HepG2 (cell line): ENCODE results near the gene C1orf74. TPM values are rescaled to one million over a fixed set of nuclear protein-coding genes. Genes with fewer than 3 reads are reported as not detected.

Experiments
- ATAC-seq: fragments of 200-7000 bp; cut with Tn5 transposase; 3 replicates; pipeline ENCODE4 v1.9.1; 2020; ENCODE audit warnings: mild to moderate bottlenecking, moderate library complexity
- BruUV-seq: library from RNA; stranded (reverse); fragments of 400-500 nt; replicated peaks from 2 replicates; lab custom pipeline; 2021; lab: Mats Ljungman, UMichigan
- CTCF ChIA-PET: fragments of 300-600 bp; formaldehyde crosslinking; extraction: SDS; loops from one replicate; lab custom pipeline; 2021; ENCODE audit warnings: low total read pairs, inconsistent platforms, low intra/inter-chr PET ratio; lab: Yijun Ruan, JAX
- POLR2A ChIA-PET: fragments of 350-600 bp; sonication (Branson Sonifier 250); formaldehyde crosslinking; loops from one replicate; lab custom pipeline; 2020; ENCODE audit warnings: antibody characterized with exemption, inconsistent platforms; lab: Yijun Ruan, JAX
- DNase-seq: peaks from one replicate; pipeline ENCODE4 v3.0.0-alpha.2; 2015; ENCODE audit warnings: low spot score
- FAIRE-seq: peaks from 3 replicates; lab custom pipeline; 2011; peaks lifted over from hg19 to GRCh38; lab: Jason Lieb, UNC
- H2AFZ ChIP-seq: one replicate; pipeline ENCODE4 v1.6.1; 2011; ENCODE audit warnings: low read length, inconsistent platforms
- H3K27ac ChIP-seq: fragments of 300-600 bp; 3 replicates; pipeline ENCODE4 v1.8.0; 2011; ENCODE audit warnings: mixed run types, mild to moderate bottlenecking, mixed read lengths, low read length, inconsistent platforms; ENCODE audit not compliant: insufficient read depth; ENCODE audit errors: extremely low read length
- H3K27me3 ChIP-seq, 2 experiments: fragments of 200-600 bp in 1 of 2; 2 replicates in 1 of 2; 3 replicates in 1 of 2; pipeline versions ENCODE4 v1.6.0 to v1.8.0; 2011; ENCODE audit warnings: low read length in 2 of 2, mild to moderate bottlenecking in 2 of 2, moderate library complexity in 2 of 2, inconsistent platforms in 1 of 2; ENCODE audit not compliant: insufficient read depth in 2 of 2, control insufficient read depth in 1 of 2
- H3K36me3 ChIP-seq, 2 experiments: fragments of 200-600 bp in 1 of 2; replicated peaks in 1 of 2; 2 replicates in 1 of 2; 3 replicates in 1 of 2; pipeline versions ENCODE4 v1.5.1 to v1.8.0; 2011; ENCODE audit warnings: low read length in 2 of 2, inconsistent platforms in 1 of 2; ENCODE audit not compliant: insufficient read depth in 2 of 2, control insufficient read depth in 1 of 2
- H3K4me1 ChIP-seq: 2 replicates; pipeline ENCODE4 v1.5.1; 2012; ENCODE audit warnings: low read length, inconsistent platforms; ENCODE audit not compliant: insufficient read depth
- H3K4me2 ChIP-seq: 2 replicates; pipeline ENCODE4 v1.6.0; 2011; ENCODE audit warnings: low read depth, low read length, inconsistent platforms
- H3K4me3 ChIP-seq, 3 experiments: fragments of 200-600 bp in 1 of 3; sonication (generic), shearing (Covaris generic) in 1 of 3; replicated peaks in 1 of 3; 2 replicates each; pipeline ENCODE4 v1.5.1; 2011 to 2016; ENCODE audit warnings: low read length in 3 of 3, inconsistent platforms in 2 of 3, low read depth in 2 of 3, mild to moderate bottlenecking in 2 of 3, control low read depth in 1 of 3, mixed read lengths in 1 of 3; ENCODE audit not compliant: insufficient read depth in 1 of 3
- H3K79me2 ChIP-seq: one replicate; pipeline ENCODE4 v1.6.1; 2011; ENCODE audit warnings: low read length, inconsistent platforms; ENCODE audit not compliant: insufficient read depth
- H3K9ac ChIP-seq: 2 replicates; pipeline ENCODE4 v1.6.0; 2011; ENCODE audit warnings: mild to moderate bottlenecking, low read depth, low read length, inconsistent platforms; ENCODE audit not compliant: insufficient read depth
- H3K9me3 ChIP-seq: 2 replicates; pipeline ENCODE4 v1.5.1; 2012; ENCODE audit warnings: mild to moderate bottlenecking, low read length
- H4K20me1 ChIP-seq: 2 replicates; pipeline ENCODE4 v1.6.0; 2011; ENCODE audit warnings: inconsistent platforms, mild to moderate bottlenecking, low read length, moderate library complexity; ENCODE audit not compliant: insufficient read depth
- DDIT3 ChIP-seq: sonication (generic); formaldehyde crosslinking; IDR thresholded peaks from 2 replicates; pipeline ENCODE4 v1.4.0; 2020; ENCODE audit warnings: mild to moderate bottlenecking, missing genetic modification reagents
- FOXO1 ChIP-seq: sonication (generic); formaldehyde crosslinking; IDR thresholded peaks from 2 replicates; pipeline ENCODE4 v1.4.0; 2020; ENCODE audit warnings: missing genetic modification reagents
- JARID2 ChIP-seq: sonication (generic); formaldehyde crosslinking; IDR thresholded peaks from 2 replicates; pipeline ENCODE4 v1.8.1; 2023; ENCODE audit warnings: missing genetic modification reagents, inconsistent platforms; ENCODE audit not compliant: insufficient replicate concordance
- NFRKB ChIP-seq: fragments of 450-650 bp; IDR thresholded peaks from 2 replicates; pipeline ENCODE4 v1.6.1; 2017
- PLRG1 ChIP-seq: fragments of 450-650 bp; conservative IDR thresholded peaks from 2 replicates; pipeline ENCODE4 v1.6.1; 2016
- POLR2G ChIP-seq: fragments of 200-400 bp; formaldehyde crosslinking; IDR thresholded peaks from 2 replicates; pipeline ENCODE4 v1.6.1; 2018; ENCODE audit warnings: mild to moderate bottlenecking, low read depth, low read length, moderate library complexity
- RCOR2 ChIP-seq: IDR thresholded peaks from 2 replicates; pipeline ENCODE4 v1.6.1; 2016; ENCODE audit warnings: missing biosample characterization, missing genetic modification reagents
- SIN3A ChIP-seq: IDR thresholded peaks from 2 replicates; pipeline ENCODE4 v1.6.1; 2011; ENCODE audit warnings: low read depth, mild to moderate bottlenecking, control low read depth, low read length, borderline replicate concordance
- TFE3 ChIP-seq: IDR thresholded peaks from 2 replicates; pipeline ENCODE4 v1.6.1; 2016
- ZBTB49 ChIP-seq: sonication (generic); formaldehyde crosslinking; IDR thresholded peaks from 2 replicates; pipeline ENCODE4 v1.4.0; 2020; ENCODE audit warnings: missing genetic modification reagents, borderline replicate concordance
- ZNF430 ChIP-seq: sonication (generic); formaldehyde crosslinking; IDR thresholded peaks from 2 replicates; pipeline ENCODE4 v1.9.0; 2021; ENCODE audit warnings: mild to moderate bottlenecking, missing genetic modification reagents
- ZNF577 ChIP-seq: sonication (generic); formaldehyde crosslinking; IDR thresholded peaks from 2 replicates; pipeline ENCODE4 v1.4.0; 2020; ENCODE audit warnings: mild to moderate bottlenecking, low read depth, missing genetic modification reagents, borderline replicate concordance
- ZNF609 ChIP-seq: sonication (generic); formaldehyde crosslinking; IDR thresholded peaks from 2 replicates; pipeline ENCODE4 v1.4.0; 2020; ENCODE audit warnings: mild to moderate bottlenecking, missing genetic modification reagents, borderline replicate concordance
- ZNF780A ChIP-seq: sonication (generic); formaldehyde crosslinking; IDR thresholded peaks from 2 replicates; pipeline ENCODE4 v1.8.0; 2022; ENCODE audit warnings: mild to moderate bottlenecking, missing genetic modification reagents, moderate library complexity
- WGBS: methylation state at CpG from one replicate; pipeline ENCODE4 v1.1.6; 2017; ENCODE audit warnings: low lambda C conversion rate; 5-methylcytosine and 5-hydroxymethylcytosine counted together
- in situ Hi-C: cut with HindIII; loops from 2 replicates; pipeline ENCODE4 v1.10.0; 2017; ENCODE audit warnings: low pct_unique_long_range_greater_than_20kb; ENCODE audit not compliant: extremely low pct_ligation_motif_present
- intact Hi-C: fragments of 100-400 bp; cut with micrococcal nuclease; formaldehyde crosslinking; loops from one replicate; pipeline ENCODE4 v1.10.0; 2022; ENCODE audit not compliant: unreplicated experiment
- polyA plus RNA-seq, 8 experiments: library from polyadenylated mRNA; depleted of rRNA in 3 of 8; stranded (reverse) in 7 of 8; unstranded in 1 of 8; fragments of >200 nt; fragmentation: Illumina TruSeq in 4 of 8; extraction: Trizol in 4 of 8; gene quantifications; 2 replicates each; pipeline versions ENCODE4 v1.2.1 to v1.2.3, GENCODE V29; 2011 to 2016; ENCODE audit warnings: low read depth in 4 of 8, missing spikeins in 1 of 8, mixed read lengths in 1 of 8; ENCODE audit not compliant: insufficient read depth in 1 of 8
- total RNA-seq, 5 experiments: library from RNA; depleted of rRNA; stranded (reverse); fragments of >200 nt; fragmentation: Illumina TruSeq; extraction: Trizol; gene quantifications; 2 replicates each; pipeline ENCODE4 v1.2.3, GENCODE V29; 2016; ENCODE audit warnings: low read depth in 1 of 5

C1orf74 gene
- total and polyA plus RNA-seq, 2 of the 13 experiments (the other 11 are each of a cell fraction or from before 2014, with no cell fraction given), result 0.33 to 0.71 TPM

- no peak for DNase-seq
- Histone ChIP-seq H3K79me2 (peaks cover 6% of the 10 kb centered on the region), H2AFZ (no peak overlapping the region), H3K36me3 (peaks cover 10 to 45% of the 10 kb centered on the region in 2 experiments), H3K9me3 (no peaks in the 10 kb centered on the region), H4K20me1 (no peaks in the 10 kb centered on the region), H3K4me3 (no peak overlapping the region), H3K27me3 (no peaks in the 10 kb centered on the region; a peak in 1 of 5 replicates), H3K4me2 (no peak overlapping the region), H3K9ac (no peak overlapping the region), H3K4me1 (peaks cover 30% of the 10 kb centered on the region), H3K27ac (no peak overlapping the region)
- WGBS, result 97% methylated on average over 3 of the region's 3 CpGs
- CTCF ChIA-PET, result no interaction called here
- in situ Hi-C loops (no loop called here), intact Hi-C loops (no loop called here)
- TF ChIP-seq RCOR2 (CRISPR knock-in tag) (no peak), ZBTB49 (CRISPR knock-in tag) (no peak), FOXO1 (CRISPR knock-in tag) (no peak), JARID2 (no peak), POLR2G (no peak), ZNF609 (CRISPR knock-in tag) (no peak), ZNF780A (CRISPR knock-in tag) (no peak), PLRG1 (no peak), DDIT3 (CRISPR knock-in tag) (no peak), ZNF577 (CRISPR knock-in tag) (no peak), ZNF430 (no peak), NFRKB (no peak), TFE3 (CRISPR knock-in tag) (no peak), SIN3A (no peak)
- ATAC-seq, result no peak
- no peak for FAIRE-seq
- no TSS peak for BruUV-seq
- POLR2A ChIA-PET, result no interaction called here
Observed at GRCh38 chr1:209830722-209831121, 46.4 kb upstream of the C1orf74 start.
